ENCODE results near the gene STAC2.

STAC2 gene

GRCh38 chr17:39192901-39193300 is 32.8 kb downstream of the STAC2 start:
- Histone ChIP-seq H4K20me1 (ENCODE audit: control insufficient read depth, insufficient read depth, low read depth, low read length) (peaks cover 5% of the 10 kb centered on the region; the same call in 1 of the 2 replicates), H3K27me3 (ENCODE audit: control insufficient read depth, low read length) (no peaks in the 10 kb centered on the region), H3K4me1 (ENCODE audit: control insufficient read depth, low read length) (peaks cover 18% of the 10 kb centered on the region), H3K9me2 (replicated peaks; ENCODE audit: control insufficient read depth, low read length) (no peaks in the 10 kb centered on the region), H3K27ac (ENCODE audit: low read depth, low read length) (no peak overlapping the region), H3K79me2 (ENCODE audit: control insufficient read depth, low read length) (peaks cover 28% of the 10 kb centered on the region), H3K36me3 (ENCODE audit: control insufficient read depth, low read length) (peaks cover 61% of the 10 kb centered on the region), H3K9me3 (ENCODE audit: control insufficient read depth, insufficient read depth, low read length) (no peaks in the 10 kb centered on the region), H3K4me3 (ENCODE audit: low read length) (no peak overlapping the region), H3F3A (ENCODE audit: control insufficient read depth, insufficient read depth) (no peaks in the 10 kb centered on the region), H3K4me2 (ENCODE audit: low read length) (no peak overlapping the region)
- TF ChIP-seq EZH2phosphoT487 (IDR thresholded peaks at IDR 0.05; ENCODE audit: borderline replicate concordance, low read length), result no peak
- TF ChIP-seq, protein P1, sequence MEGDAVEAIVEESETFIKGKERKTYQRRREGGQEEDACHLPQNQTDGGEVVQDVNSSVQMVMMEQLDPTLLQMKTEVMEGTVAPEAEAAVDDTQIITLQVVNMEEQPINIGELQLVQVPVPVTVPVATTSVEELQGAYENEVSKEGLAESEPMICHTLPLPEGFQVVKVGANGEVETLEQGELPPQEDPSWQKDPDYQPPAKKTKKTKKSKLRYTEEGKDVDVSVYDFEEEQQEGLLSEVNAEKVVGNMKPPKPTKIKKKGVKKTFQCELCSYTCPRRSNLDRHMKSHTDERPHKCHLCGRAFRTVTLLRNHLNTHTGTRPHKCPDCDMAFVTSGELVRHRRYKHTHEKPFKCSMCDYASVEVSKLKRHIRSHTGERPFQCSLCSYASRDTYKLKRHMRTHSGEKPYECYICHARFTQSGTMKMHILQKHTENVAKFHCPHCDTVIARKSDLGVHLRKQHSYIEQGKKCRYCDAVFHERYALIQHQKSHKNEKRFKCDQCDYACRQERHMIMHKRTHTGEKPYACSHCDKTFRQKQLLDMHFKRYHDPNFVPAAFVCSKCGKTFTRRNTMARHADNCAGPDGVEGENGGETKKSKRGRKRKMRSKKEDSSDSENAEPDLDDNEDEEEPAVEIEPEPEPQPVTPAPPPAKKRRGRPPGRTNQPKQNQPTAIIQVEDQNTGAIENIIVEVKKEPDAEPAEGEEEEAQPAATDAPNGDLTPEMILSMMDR (IDR thresholded peaks at IDR 0.05; ENCODE audit: low read depth, low read length, poor library complexity, severe bottlenecking), result no peak

- Histone ChIP-seq H3K27ac (ENCODE audit: low read depth, low read length) (no peak overlapping the region), H3K36me3 (ENCODE audit: control insufficient read depth, low read length) (peaks cover 67% of the 10 kb centered on the region), H3K27me3 (ENCODE audit: control insufficient read depth, low read length) (no peaks in the 10 kb centered on the region), H3K4me2 (ENCODE audit: low read length) (no peak overlapping the region), H3K9me3 (ENCODE audit: control insufficient read depth, insufficient read depth, low read length) (no peaks in the 10 kb centered on the region), H3K4me3 (ENCODE audit: low read length) (no peak overlapping the region), H3K4me1 (ENCODE audit: control insufficient read depth, low read length) (peaks cover 16% of the 10 kb centered on the region), H4K20me1 (ENCODE audit: control insufficient read depth, insufficient read depth, low read depth, low read length) (peaks cover 5% of the 10 kb centered on the region; the same call in 1 of the 2 replicates), H3K9me2 (replicated peaks; ENCODE audit: control insufficient read depth, low read length) (no peaks in the 10 kb centered on the region), H3F3A (ENCODE audit: control insufficient read depth, insufficient read depth) (no peaks in the 10 kb centered on the region), H3K79me2 (ENCODE audit: control insufficient read depth, low read length) (peaks cover 23% of the 10 kb centered on the region)
- TF ChIP-seq, protein P1 (IDR thresholded peaks at IDR 0.05; ENCODE audit: low read depth, low read length, poor library complexity, severe bottlenecking), result no peak
- no peak for TF ChIP-seq EZH2phosphoT487 (IDR thresholded peaks at IDR 0.05; ENCODE audit: borderline replicate concordance, low read length)
Measured at GRCh38 chr17:39191750-39192510, 33.8 kb downstream of the STAC2 start.

DNA sequence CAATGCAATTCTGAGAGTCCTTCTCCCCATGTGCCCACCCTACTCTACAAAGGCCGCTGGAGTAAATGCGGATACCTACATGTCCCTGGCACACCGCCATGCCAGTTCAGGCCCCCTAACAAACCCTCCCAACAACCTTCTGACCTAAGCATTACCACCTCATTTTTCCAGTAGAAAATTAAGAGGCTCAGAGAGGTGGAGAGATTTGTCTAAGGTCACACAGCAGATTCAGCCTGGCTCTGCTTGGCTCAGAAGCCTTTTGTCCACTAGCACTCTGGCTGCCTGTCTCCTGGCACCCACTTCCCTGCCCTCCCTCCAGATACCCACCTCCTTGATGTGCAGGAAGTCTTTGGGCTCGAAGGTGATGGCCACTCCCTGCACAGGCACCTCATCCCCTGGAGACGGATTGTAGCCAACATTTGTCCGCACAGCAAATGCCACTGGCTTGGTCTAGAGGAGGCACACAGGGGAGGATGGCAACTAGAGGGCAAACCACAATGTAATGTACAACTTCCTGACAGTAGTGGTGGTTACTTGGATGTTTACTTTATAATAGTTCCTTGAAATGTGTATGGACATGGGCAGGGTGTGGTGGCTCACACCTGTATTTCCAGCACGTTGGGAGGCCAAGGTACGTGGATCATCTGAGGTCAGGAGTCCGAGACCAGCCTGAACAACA is 38.5 kb downstream of the STAC2 start:
- no peaks in the 10 kb centered on the region for H3K79me2 ChIP-seq (ENCODE audit: control insufficient read depth, low read length)
- H3K9me3 ChIP-seq (ENCODE audit: control insufficient read depth, insufficient read depth, low read length), result no peaks in the 10 kb centered on the region
- H3K4me2 ChIP-seq (ENCODE audit: low read length), result no peak overlapping the region
- peaks cover 70% of the 10 kb centered on the region for H3K36me3 ChIP-seq (ENCODE audit: control insufficient read depth, low read length)
- no peak overlapping the region for H3K4me3 ChIP-seq (ENCODE audit: low read length)
- H3K27ac ChIP-seq (ENCODE audit: low read depth, low read length), result no peak overlapping the region
- no peaks in the 10 kb centered on the region for H3F3A ChIP-seq (ENCODE audit: control insufficient read depth, insufficient read depth)
- no peaks in the 10 kb centered on the region for H3K27me3 ChIP-seq (ENCODE audit: control insufficient read depth, low read length)
- H3K4me1 ChIP-seq (ENCODE audit: control insufficient read depth, low read length), result no peaks in the 10 kb centered on the region
- H3K9me2 ChIP-seq (replicated peaks; ENCODE audit: control insufficient read depth, low read length), result no peaks in the 10 kb centered on the region
- TF ChIP-seq, protein P1 (IDR thresholded peaks at IDR 0.05; ENCODE audit: low read depth, low read length, poor library complexity, severe bottlenecking), result no peak
- no peak for TF ChIP-seq EZH2phosphoT487 (IDR thresholded peaks at IDR 0.05; ENCODE audit: borderline replicate concordance, low read length)
- H4K20me1 ChIP-seq (ENCODE audit: control insufficient read depth, insufficient read depth, low read depth, low read length), result no peaks in the 10 kb centered on the region

Data from DOHH2 (cell line).